Caki2 (cell line): ENCODE measurements around the gene HNRNPA0. TPM values are rescaled to one million over a fixed set of nuclear protein-coding genes. Genes with fewer than 3 reads are reported as not detected.

Experiments
- DNase-seq: peaks from one replicate; pipeline ENCODE4 v3.0.0-alpha.2; 2015; ENCODE audit warnings: low read depth
- in situ Hi-C: cut with HindIII; loops from 2 replicates; pipeline ENCODE4 v1.10.0; 2016; ENCODE audit warnings: low sequenced_read_pairs, low pct_unique_long_range_greater_than_20kb, mixed read lengths
- total RNA-seq: library from RNA; depleted of rRNA; stranded (reverse); fragments of >200 nt; shearing (Covaris generic); gene quantifications from 2 replicates; pipeline ENCODE4 v1.2.3, GENCODE V29; 2014; ENCODE audit warnings: low replicate concordance; rRNA removed

HNRNPA0 gene
- total RNA-seq, 1 experiment from 2014 or later = 50.5 TPM

GRCh38 chr5:137699336-137700281, 54.6 kb downstream of the HNRNPA0 start:
- in situ Hi-C loops = no loop called here
- DNase-seq = no peak

- in situ Hi-C loops = no loop called here
- no peak for DNase-seq
These were observed 57.7 kb downstream of the HNRNPA0 start for GRCh38 chr5:137696481-137696880.

DNA sequence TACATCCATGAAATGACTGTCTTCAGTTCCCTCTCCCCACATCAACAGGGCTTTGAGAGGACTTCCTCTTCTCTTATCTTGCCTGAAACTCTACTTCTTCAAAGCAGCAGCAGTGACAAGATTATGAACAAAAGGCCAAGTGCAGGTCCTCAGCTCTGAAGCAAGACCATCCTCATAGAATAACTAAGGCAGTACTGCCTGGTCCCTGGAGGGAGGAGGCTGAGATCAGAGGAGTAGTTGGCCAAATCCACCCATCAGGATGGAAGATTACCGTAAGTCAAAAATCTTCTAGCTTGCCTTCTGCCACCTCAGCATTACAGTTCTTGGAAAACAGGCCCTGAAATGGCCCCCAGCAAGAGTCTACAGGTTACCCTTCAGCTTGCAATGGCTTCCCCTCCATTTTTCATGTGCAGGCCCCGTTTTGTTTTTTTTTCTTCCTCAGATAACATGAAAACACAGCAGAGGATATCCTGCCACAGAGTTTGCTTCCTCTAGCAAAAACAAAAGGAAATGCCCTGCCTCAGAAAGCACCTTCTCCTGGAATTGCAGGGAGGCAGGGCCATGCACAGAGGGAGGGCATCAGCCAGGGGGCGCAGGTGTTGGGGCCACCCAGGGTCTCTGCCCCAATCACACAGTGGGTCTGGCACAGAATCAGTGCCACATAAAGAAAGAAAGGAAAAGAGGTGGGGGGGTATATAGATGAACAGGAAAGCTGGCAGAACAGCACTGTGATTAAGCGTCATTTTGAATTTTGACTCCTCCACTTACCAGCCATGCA, 58.3 kb downstream of the HNRNPA0 start:
- in situ Hi-C loops = no loop called here
- no peak for DNase-seq

Other genes with a start within 250 kb of the HNRNPA0 start
- not detected in 2 replicates for gene KLHL3, start 18.3 kb downstream of the HNRNPA0 start, total RNA-seq
- not detected in 2 replicates for gene MYOT, start 113.5 kb upstream of the HNRNPA0 start, total RNA-seq
- not detected in 2 replicates for gene PKD2L2, start 135.1 kb upstream of the HNRNPA0 start, total RNA-seq